Upper lobe of left lung (tissue), 4 donors: Measurements from ENCODE around the gene TUBGCP6.

Source experiments
- CTCF ChIP-seq, 6 experiments: fragments of 450-650 bp in 4 of 6; fragments of 200-600 bp in 2 of 6; sonication (generic) in 2 of 6; IDR thresholded peaks; one replicate each; pipeline ENCODE4 v1.5.1; 2016 to 2019; ENCODE audit warnings: antibody characterized with exemption in 6 of 6
- EP300 ChIP-seq, 4 donors: sonication (generic); formaldehyde crosslinking; IDR thresholded peaks; one replicate each; pipeline ENCODE4 v1.5.1; 2017; ENCODE audit warnings: antibody characterized with exemption in 4 of 4, control low read depth in 2 of 4
- POLR2A ChIP-seq, 4 donors: fragments of 450-650 bp; IDR thresholded peaks; one replicate each; pipeline ENCODE4 v1.5.1; 2016 to 2017; ENCODE audit warnings: antibody characterized with exemption in 4 of 4, mild to moderate bottlenecking in 2 of 4
- POLR2AphosphoS5 ChIP-seq, 2 donors: sonication (generic); formaldehyde crosslinking; IDR thresholded peaks; one replicate each; pipeline ENCODE4 v1.5.1; 2017; ENCODE audit warnings: antibody characterized with exemption in 2 of 2

GRCh38 chr22:50246242-50247175 lies 1.7 kb upstream of the TUBGCP6 start:
- TF ChIP-seq CTCF (IDR thresholded peaks at IDR 0.05) (no peak), EP300 (IDR thresholded peaks at IDR 0.05) (no peak), POLR2A (IDR thresholded peaks at IDR 0.05) (no peak), POLR2AphosphoS5 (IDR thresholded peaks at IDR 0.05) (no peak)
